Astrocyte of the spinal cord (primary cell): Measurements from ENCODE around the gene GRID2.

ENCODE experiments used
- DNase-seq: peaks from one replicate; pipeline ENCODE4 v3.0.0; 2011; ENCODE audit warnings: low read depth, low spot score
- H3K4me3 ChIP-seq: 2 replicates; pipeline ENCODE4 v1.5.1; 2011; ENCODE audit warnings: low read depth, mild to moderate bottlenecking, low read length, moderate library complexity
- in situ Hi-C: cut with HindIII; loops from 2 replicates; pipeline ENCODE4 v1.10.0; 2017; ENCODE audit warnings: low sequenced_read_pairs
- TF ChIP-seq, protein P1 (sequence below): IDR thresholded peaks from 2 replicates; pipeline ENCODE4 v1.5.1; 2012; ENCODE audit warnings: low read depth, mild to moderate bottlenecking, low read length, inconsistent platforms

The GRID2 gene

GRCh38 chr4:93710847-93711430 is 1407.2 kb downstream of the GRID2 start:
- DNase-seq: no peak
- in situ Hi-C loops: no loop called here
- H3K4me3 ChIP-seq: no peak overlapping the region

DNA sequence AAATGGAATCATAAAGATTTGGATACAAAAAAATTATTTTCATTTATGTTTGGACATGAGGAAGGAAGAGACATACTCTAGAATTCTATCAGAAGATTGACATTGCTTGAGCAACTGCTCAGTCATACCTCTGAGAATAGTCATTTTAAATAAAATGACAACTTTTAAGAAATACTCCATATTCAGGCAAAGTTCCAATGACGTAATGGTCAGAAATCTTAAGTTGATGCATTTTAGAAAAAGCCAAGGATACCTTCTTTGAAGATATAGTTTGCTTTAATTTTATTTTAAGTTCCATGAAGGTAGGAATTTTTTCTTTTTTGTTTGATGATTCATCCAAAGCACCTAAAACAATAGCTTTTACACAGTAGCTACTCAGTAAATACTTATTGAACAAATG is 1414.5 kb downstream of the GRID2 start:
- in situ Hi-C loops: no loop called here
- H3K4me3 ChIP-seq: no peak overlapping the region
- TF ChIP-seq, protein P1, sequence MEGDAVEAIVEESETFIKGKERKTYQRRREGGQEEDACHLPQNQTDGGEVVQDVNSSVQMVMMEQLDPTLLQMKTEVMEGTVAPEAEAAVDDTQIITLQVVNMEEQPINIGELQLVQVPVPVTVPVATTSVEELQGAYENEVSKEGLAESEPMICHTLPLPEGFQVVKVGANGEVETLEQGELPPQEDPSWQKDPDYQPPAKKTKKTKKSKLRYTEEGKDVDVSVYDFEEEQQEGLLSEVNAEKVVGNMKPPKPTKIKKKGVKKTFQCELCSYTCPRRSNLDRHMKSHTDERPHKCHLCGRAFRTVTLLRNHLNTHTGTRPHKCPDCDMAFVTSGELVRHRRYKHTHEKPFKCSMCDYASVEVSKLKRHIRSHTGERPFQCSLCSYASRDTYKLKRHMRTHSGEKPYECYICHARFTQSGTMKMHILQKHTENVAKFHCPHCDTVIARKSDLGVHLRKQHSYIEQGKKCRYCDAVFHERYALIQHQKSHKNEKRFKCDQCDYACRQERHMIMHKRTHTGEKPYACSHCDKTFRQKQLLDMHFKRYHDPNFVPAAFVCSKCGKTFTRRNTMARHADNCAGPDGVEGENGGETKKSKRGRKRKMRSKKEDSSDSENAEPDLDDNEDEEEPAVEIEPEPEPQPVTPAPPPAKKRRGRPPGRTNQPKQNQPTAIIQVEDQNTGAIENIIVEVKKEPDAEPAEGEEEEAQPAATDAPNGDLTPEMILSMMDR: no peak
- DNase-seq: no peak

More at GRCh38 chr4:93710847-93711430, 1407.2 kb downstream of the GRID2 start:
- TF ChIP-seq, protein P1: no peak

GRCh38 chr4:93719552-93719951 is 1415.8 kb downstream of the GRID2 start:
- H3K4me3 ChIP-seq: no peak overlapping the region
- DNase-seq: no peak
- TF ChIP-seq, protein P1: no peak
- in situ Hi-C loops: no loop called here

DNA sequence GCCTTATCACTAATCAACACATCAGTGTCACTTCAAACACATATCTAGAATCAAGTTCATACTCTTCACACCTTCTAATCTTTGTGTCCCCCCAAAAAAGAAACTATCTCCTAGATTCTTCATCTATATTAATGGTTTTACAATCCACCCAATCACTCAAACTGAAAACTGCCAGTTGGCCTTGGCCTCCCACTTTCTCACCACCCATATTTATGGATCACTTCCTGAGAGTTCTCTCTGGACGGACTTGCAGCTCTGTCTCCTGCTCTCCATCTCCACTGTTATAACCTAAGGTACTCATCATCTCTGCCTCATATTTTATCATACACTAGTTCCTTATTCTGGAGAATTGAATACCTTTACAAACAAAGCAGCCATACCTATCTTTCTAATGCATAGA is 1418.7 kb downstream of the GRID2 start:
- in situ Hi-C loops: no loop called here
- DNase-seq: no peak
- TF ChIP-seq, protein P1: no peak
- H3K4me3 ChIP-seq: no peak overlapping the region

- no peak overlapping the region for H3K4me3 ChIP-seq
- in situ Hi-C loops: no loop called here
- DNase-seq: no peak
- TF ChIP-seq, protein P1: no peak
Measured at GRCh38 chr4:93730251-93730650, 1426.5 kb downstream of the GRID2 start.

GRCh38 chr4:93730760-93731159 is 1427.0 kb downstream of the GRID2 start:
- in situ Hi-C loops: no loop called here
- no peak for DNase-seq
- no peak overlapping the region for H3K4me3 ChIP-seq
- TF ChIP-seq, protein P1: no peak
